HG02938 (cell line): ENCODE results near the gene SEBOX.

Experiments used
- ATAC-seq: cut with Tn5 transposase; IDR thresholded peaks from one replicate; pipeline ENCODE4 v1.9.1; 2021; ENCODE audit warnings: mild to moderate bottlenecking, moderate library complexity; ENCODE audit not compliant: unreplicated experiment

Gene SEBOX

DNA sequence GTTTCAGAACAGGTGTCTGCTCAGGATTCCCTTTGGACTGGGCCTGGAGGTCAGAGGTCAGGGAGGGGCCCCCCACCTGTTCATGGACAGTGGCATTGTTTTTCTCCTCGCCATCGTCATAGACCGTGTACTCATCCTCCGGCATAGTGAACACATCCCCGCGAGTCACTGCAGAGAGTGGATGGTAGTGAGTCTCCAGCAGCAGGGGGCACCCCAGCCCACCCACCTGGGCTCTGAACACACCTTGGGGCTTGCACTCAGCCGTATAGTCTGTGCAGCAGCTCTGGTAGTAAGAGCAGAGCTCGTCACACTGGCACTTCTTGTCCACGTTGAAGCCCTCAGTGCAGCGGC lies 4.7 kb upstream of the SEBOX start:
- ATAC-seq = no peak

DNA sequence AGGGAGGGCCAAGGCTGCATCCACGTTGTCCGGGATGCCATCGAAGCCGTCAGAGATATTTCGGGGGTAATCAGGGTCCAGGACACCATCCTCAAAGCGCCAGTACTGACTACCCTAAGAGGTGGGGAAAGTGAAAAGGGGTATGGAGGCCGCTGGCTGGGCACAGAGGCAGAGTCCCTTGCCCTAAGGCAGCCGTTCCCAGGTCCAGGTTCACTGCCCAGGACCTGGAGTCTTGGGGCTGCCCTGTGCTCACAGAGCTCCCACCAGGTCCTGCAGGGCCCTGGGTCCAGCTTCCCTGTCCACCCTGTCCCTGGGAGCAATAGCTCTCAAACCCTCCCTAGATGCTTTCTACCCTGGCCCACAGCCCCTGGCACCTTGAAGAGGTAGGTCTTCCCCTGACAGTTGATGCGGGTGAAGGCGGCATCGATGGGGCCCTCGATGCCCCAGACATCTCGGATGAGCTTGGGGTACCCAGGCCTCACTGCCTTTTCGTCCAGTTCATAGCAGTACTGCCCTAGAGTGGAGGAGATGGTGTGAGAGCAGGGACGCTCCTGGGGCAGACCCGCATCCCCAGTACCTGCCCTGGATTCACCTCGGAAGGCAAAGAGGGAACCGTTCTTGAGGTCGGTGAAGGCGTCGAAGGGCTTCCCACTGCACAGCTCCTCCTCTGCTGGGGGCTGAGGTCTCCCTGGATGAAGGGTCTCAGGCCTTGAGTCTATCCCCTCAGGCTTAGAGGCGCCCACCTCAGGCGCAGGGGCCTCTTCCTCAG lies 4.1 kb upstream of the SEBOX start:
- no peak for ATAC-seq

DNA sequence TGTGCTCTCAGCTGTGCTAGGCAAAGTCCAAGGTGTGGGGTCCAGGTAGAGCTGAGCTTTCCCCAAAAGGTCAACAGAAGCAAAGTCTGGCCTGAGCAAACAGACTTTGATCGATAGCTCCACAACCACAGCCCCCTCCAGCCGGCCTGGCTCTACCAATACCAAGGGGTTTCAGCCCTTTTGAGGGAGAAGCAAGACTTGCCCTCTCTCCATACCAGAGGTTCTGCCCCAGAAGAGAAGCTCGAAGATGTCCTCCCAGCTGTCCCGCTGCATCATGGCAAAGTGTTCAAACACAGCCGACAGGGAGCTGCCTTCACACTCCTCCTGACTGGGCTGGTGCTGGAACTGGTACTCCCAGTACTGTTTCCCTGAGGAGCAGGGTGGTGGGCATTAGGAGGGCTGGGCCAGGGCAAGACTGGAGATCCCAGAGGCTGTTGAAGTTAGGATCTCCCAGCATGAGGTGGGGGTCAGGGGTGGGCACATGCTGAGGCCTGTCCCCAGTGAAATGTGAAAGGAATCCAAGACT lies 3.4 kb upstream of the SEBOX start:
- no peak for ATAC-seq

DNA sequence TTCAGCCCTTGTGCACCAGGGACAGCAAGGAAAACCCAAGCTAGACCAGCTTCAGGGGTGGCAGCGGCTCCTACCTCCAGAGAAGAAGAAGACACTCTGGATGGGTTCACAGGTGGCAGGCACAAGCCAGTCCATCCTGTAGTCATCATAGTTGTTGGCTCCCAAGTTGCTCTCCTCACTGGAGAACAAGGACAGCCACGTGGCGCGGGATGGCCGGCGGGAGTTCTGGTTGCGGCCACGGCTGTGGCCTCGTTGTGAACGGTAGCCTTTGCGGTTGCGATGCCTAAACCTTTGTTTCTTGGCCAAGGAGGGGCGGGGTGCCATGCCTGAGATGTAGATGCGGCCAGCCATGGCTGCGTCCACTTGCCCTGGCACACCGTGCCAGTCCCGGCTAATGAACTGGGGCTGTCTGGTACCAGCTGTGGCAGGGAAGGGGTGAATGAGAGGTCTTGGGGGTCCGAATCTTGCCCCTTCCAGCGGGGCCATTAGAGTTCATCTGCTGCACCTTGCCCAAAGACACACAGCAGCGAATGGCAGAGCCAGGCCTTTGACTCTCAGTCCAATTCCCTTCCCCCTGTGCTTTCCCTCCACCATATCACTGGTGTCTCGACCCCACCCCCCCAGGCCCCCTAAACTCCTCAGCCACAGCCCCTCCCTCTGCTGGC lies 2.8 kb upstream of the SEBOX start:
- no peak for ATAC-seq

DNA sequence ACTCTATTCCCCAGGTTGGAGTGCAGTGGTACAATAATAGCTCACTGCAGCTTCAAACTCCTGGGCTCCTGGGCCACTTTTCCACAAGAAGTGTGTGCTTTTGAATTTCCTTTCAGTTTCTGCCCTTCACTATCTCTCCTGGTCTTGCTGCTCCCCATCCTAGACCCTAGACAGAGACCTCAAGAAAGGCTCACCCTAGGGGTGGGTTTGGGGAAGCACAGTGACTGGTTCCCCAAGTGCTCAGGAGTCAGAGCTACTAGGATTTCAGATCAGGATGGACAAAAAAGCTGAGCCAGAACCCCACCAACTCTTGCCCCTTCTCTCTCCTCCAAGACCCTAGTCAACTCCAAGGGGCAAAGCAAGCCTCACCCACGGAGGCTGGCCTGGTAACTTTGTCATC lies 1.6 kb upstream of the SEBOX start:
- ATAC-seq = no peak

DNA sequence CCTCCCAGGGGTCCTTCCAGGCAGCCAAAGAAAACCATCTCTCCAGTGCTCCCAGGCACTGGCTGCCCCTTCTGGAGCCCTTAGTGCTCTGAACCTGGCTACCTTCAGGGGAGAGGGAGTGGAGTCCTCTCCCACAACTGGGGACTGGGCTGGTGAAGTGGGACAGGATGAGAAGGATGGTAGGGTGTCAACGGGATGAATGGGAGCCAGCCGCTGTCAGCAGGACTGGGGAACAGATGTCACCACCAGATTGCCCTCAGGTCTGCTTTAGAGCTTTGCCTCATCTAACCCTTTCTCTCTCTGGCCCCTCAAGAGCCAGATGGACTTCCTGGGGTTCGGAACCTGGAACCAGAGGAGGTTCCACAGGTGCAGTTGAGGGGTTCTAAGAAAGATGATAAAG lies 488 bp upstream of the SEBOX start:
- no peak for ATAC-seq

DNA sequence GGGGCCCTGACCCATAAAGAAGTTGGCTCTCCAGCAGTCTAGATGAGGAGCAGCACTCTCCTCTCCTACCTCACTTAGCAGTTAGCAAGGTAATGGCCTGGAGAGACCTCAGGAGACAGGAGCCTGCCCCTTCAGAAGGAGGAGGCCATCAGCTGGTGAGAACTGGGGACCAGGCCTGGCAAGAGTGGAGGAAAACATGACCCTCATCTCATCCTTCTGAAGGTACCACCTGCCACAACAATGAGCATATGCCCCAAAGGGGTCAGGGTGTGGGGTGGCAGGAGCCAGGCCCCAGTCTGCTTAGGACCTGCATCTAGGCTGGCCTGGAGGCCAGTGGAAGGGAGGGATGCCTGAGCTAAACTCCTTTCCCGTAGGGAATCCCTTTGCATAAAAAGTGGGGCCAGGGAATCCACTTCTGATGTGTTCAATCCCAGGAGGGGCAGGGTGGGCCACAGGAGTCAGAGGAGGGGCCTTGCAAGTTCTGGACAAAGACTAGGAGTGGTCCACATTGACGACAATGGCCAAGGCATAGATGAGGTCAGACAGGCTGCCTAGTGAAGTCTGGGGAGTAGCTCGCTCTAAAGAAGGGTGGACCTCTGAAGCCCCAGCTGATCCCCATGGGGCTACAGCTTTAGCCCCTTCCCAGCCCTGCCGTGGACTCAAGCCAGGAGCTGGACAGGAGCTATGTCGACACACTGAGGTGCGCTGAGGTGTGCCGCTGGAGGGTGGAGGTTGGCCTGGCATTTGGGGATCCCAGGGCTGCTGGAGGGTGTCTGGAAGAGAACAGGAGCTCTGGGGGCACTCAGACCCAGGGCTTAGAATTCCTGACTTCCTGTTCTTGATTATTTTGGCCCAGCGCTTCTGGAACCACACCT lies 986 bp downstream of the SEBOX start:
- ATAC-seq = no peak

DNA sequence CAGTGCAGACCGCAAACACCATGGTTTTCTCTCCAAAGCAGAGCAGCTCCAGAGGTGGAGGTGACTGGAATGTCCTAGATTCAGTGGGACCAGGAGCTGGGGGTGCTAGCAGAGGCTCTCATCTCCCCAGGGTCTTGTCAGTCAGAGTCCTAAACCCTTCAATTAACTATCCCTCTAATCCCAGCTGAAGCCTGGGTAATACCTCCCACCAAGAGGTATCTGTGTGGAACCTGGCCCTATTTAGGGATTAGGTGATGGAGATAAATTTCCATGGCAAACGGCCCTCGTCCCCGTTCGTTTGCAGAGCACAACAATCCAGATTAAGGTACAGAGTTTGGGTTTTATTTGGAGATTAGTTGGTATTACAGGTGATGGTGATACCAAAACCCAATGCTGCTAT lies 1.8 kb downstream of the SEBOX start:
- ATAC-seq = no peak

DNA sequence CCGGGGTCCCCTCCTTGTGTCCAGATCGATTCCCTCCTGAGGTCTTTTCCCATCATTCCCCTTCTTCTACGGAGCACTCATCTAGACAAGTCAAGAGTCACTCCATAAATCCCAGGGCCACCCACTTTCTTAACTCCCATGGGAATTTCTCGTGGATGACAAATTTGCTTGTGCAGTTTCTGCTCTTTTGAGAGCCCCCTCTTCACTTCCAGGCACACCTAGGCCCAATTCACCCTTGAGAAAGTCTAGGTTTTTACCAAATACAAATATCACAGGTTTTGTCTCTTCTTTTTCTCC lies 7.2 kb downstream of the SEBOX start:
- ATAC-seq = no peak

DNA sequence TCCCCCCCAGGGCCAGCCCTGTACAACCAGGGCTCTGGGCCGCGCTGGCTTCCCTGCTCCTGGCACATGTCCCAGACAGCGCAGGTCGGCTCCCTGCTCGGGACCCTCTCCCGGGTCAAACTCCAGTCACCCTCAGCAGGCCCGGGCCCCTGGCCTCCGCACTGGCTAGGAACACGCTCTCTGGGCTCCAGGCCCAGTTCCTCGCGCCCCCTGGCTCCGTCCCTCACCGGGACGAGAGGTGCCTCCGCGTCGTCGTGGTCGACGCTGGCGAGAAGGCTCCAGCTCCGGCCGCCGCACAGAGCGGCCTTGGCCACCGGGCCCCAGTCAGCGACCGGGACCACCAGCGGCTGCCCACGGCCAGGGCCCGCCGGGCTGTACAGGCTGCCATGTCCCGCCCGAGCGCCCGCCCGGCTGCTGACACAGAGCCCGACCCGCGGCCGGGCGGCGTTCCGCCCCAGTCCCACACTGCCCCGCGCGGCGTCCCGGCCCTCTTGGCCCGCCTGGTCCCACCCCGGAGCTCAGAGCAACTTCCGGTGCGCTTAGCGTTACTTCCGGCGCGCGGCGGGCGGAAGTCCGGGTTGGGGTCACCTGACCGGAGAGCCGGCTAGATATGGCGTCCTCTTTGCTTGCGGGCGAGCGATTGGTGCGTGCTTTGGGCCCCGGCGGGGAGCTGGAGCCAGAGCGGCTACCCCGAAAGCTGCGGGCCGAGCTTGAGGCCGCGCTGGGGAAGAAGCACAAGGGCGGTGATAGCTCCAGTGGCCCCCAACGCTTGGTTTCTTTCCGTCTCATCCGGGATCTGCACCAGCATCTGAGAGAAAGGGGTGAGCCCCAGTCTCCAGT lies 7.7 kb downstream of the SEBOX start, which contains the start of gene POLDIP2:
TSS of gene POLDIP2 (minus strand) at position 467 of the 840 bp plus-strand sequence. CDS start at position 388, 79 bp downstream.
- peak; percentile 92 for ATAC-seq

DNA sequence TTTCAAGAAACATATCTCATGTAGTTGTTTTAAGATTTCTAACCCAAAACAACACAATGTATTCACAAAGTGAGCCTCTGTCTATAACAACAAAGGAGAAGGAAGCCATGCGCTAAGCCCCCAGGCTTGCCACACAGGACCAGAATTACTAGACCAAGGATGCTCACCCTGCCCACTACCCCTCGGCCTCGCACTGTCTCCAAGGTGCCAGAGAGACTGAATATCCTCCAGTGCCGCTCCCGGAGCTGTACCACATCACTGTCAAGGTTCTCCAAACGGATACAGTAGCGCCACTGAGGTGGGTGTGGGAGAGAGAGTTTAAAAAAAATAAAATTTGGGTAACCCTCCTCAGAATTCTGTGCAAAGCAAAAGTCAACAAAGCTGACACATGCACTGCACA lies 14.7 kb downstream of the SEBOX start:
- ATAC-seq = no peak

DNA sequence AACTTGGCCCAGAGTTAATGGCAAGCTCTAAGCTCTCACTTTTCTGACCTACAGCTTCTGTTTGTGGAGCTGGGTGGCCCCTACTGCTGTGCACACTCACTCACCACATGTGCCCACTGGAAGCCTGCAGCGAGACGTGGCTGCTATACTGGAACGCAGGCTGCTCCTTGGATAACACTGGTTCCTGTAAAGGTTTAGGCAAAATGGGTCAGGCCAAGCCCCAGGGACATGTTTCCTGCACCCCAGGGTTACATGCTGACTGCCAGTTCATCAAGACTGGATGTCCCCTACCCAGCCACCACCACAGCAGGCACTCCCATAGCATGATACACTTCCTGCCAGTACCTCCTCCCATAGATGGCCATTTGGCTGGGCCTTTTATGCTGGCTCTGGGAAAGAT lies 16.0 kb downstream of the SEBOX start:
- no peak for ATAC-seq

DNA sequence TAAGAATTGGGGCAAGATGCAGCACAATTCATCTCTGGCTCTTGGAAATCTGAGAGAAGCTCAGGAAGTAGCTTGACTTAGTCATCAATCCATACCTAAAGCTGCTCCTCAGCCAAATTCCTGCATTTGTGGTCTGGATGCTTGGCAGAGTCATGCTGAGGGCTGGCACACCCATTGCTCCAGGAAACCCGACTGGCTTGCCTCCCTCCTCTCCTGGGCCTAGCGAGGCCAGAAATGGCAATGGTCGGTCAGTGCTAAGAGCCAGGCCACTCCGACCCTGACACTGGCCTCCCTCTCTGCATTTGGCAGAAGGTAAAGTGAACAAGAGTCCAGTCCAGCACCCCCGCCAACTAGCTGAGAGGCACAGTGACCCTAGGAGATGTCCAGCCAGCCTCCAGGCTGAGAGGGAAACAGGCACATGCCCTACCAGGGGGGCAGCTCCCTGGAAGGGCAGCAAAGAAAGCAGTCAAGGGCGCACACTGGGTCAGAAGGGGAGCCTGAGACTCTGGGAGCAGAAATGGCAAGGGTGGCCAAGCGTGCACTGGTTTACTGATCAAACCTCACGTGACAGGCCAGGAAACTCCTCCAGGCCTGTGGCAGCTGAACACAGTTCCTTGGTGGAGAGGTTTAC lies 17.6 kb downstream of the SEBOX start:
- ATAC-seq = no peak

DNA sequence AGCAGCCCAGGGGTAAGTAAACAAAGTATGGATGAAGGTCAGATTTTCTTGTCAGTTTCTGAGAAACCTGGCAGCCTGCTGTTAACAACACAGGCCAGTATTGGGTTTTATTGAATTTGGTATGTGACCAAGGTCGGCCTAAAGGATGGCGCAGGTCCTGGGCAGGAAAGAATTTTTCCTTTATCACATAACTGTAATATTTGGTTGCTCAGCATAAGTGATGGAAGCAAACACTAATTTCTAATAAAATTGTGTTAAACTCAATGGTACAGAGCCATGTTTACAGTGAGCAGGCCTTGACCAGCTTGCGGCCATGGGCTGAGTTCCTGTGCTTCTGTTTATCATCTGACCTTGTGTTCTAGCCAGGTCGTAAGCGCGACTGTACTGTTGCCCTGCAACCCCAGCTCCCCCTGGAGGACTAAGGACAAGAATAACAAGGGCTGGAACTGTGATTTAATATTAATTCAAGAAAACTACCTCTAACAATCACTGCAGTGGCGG lies 18.2 kb downstream of the SEBOX start:
- ATAC-seq = no peak

DNA sequence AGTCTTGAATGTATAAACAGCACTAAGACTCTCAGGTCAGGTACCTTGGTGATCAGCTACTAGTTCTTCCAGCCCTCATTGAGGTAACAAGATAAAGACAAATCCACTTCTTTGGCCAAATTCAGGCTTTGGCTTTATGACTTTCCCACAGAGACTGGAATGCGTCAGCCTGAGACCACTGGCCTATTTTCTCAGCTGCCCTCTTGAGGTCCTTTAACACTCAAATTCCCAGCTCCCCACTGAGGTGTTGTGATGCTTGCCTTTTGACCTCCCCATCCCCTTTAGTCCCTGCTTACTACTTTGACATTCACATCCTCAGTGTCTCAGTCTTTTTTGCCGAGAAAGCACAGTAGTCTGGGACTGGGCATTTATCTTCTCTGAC lies 18.8 kb downstream of the SEBOX start:
- no peak for ATAC-seq

DNA sequence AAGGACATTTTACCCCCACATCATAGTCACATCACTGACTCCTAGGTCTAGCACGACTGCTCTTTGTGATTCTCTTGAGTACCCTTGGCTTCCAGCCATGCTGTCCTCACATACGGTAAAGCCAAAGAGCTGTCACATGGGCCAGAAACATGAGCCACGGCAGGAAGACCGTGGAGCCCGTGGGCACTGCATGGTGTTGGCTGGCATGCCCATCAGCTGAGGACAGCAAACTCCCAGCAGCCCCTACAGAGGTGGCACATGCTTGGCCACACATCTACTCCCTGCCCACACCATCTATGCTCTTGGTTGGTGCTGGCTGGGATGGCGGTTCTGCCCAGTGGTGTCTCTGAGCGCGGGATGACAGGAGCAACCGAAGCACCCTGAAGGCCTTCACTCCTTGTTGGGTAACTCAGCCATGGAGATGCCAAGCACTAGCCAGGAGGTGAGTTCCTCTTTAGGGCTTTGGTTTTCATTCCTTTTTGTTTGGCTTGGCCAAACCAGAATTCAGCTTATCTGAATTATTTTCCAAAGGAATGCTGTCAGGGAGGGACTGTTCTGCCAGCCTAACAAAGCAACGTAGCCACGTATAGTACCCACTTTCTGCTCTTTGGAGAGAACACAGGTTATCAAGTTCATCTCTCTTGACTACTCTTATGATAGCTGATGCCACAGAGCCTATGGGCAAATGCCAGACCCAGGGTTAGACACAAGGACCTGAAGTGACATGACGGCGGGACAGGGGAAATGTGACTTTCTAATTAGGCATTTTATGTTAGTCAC lies 19.4 kb downstream of the SEBOX start:
- ATAC-seq = no peak

DNA sequence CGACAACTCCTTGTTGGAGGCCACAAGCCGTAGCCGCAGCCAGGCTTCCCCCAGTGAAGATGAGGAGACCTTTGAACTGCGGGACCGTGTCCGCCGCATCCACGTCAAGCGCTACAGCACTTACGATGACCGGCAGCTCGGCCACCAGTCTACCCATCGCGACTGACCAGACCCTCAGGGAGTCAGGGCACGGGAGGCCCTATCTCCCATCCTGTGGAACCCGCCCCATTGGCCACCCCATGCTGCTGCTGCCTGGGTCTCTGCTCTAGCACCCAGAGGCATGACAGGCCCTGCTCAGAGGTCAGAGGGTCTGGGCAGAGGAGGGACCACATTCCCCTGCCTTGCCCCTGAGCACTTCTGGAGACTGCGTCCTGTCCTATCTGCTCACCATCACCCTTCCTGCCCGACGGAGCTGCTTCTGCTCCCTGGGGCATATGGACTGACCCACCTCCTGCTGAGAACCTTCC lies 20.5 kb downstream of the SEBOX start:
- ATAC-seq = no peak

DNA sequence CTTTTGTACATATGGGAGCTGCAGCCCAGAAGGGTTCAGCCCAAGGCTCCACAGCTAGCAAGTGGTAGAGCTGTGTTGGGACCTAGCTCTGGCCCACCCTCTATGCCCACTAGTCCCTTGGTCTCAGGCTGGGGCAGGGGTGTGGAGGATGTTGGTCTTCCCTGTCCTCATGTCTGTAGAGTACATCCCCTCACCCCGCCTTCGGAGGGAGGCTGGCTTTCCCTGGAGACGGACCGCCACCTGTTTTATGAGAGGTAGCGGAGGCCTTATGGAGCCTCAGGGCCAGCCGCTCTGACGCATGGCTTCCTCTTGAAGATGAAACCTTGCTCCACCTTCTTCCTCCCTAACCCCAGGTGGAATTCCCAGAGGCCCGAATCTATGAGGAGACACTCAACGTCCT lies 21.0 kb downstream of the SEBOX start:
- no peak for ATAC-seq

DNA sequence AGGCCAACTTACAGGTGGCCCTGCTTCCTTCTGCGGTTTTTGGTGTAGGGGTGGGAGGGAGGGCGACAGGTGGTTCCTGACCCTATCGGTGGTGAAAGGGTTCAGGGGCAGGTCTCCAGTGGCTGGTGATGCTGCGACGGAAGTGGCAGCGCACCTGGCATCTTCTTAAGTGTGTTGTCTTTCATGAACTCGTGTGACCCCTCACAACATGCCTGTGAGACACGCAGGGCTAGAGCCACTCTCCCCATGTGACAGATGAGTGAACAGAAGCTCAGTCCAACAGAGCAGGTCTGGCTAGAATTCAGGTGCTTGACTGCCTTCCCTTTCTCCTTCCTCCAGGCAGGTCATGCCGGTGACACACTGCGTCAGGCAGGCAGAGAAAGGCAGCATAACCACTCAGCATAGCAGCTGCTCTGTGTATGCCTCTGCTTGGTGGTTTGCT lies 21.5 kb downstream of the SEBOX start:
- ATAC-seq = no peak
